Measurements from ENCODE around the gene RAPGEF2.

The RAPGEF2 gene

DNA sequence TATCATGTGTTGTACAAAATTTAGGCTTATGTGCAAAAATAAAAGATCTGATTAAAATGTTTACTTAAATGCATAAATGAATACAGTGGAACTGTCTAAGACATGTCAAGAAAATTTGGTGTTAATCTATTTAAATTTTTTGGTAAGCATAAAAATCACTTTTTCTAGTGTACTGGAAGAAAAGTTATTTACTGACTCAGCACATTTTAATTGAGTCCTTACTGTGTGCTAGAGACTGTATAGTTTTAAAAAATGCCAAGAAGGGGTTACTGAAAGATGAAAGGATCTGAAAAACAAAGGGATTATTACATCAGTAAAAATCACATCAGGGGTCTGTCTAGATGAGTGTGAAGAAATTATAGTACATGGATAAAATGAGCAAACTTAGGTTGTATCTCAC, 60.6 kb downstream of the RAPGEF2 start:
- TF ChIP-seq, protein P1, sequence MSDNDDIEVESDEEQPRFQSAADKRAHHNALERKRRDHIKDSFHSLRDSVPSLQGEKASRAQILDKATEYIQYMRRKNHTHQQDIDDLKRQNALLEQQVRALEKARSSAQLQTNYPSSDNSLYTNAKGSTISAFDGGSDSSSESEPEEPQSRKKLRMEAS (IDR thresholded peaks at IDR 0.05; ENCODE audit: low read depth, low read length), result no peak
- TF ChIP-seq POLR2A (IDR thresholded peaks at IDR 0.05; ENCODE audit: extremely low read depth, insufficient read length), result no peak
- TF ChIP-seq, protein P2, sequence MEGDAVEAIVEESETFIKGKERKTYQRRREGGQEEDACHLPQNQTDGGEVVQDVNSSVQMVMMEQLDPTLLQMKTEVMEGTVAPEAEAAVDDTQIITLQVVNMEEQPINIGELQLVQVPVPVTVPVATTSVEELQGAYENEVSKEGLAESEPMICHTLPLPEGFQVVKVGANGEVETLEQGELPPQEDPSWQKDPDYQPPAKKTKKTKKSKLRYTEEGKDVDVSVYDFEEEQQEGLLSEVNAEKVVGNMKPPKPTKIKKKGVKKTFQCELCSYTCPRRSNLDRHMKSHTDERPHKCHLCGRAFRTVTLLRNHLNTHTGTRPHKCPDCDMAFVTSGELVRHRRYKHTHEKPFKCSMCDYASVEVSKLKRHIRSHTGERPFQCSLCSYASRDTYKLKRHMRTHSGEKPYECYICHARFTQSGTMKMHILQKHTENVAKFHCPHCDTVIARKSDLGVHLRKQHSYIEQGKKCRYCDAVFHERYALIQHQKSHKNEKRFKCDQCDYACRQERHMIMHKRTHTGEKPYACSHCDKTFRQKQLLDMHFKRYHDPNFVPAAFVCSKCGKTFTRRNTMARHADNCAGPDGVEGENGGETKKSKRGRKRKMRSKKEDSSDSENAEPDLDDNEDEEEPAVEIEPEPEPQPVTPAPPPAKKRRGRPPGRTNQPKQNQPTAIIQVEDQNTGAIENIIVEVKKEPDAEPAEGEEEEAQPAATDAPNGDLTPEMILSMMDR (IDR thresholded peaks at IDR 0.05; ENCODE audit: low read depth, low read length), result no peak
- TF ChIP-seq MYC (IDR thresholded peaks at IDR 0.05; ENCODE audit: low read depth, low read length), result no peak
- no peak overlapping the region for H3K4me3 ChIP-seq (ENCODE audit: low read depth, low read length)
- no peak for DNase-seq (ENCODE audit: low read depth)

- DNase-seq (ENCODE audit: low read depth), result no peak
- no peak overlapping the region for H3K4me3 ChIP-seq (ENCODE audit: low read depth, low read length)
- no peak for TF ChIP-seq MYC (IDR thresholded peaks at IDR 0.05; ENCODE audit: low read depth, low read length)
- TF ChIP-seq POLR2A (IDR thresholded peaks at IDR 0.05; ENCODE audit: extremely low read depth, insufficient read length), result no peak
Observed at GRCh38 chr4:159169404-159170302, 66.8 kb downstream of the RAPGEF2 start.

DNA sequence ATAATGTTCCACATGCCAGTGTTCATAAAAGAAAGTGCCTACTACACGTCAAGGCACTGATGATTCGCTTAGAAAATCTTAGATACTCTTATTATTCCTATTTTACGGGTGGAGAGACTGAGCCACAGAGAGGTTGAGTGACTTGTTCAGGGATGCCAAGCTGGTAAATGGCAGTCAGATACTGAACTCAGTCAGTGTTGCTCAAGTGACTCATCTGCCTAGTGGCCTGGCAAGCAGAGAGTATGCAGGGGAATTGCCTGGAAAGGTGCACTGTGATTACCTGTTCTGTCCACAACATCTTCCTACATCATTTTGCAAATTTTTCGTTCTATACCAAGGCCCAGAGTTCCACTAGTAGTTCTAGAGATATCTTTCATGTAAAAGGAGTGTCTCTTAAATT, 68.4 kb downstream of the RAPGEF2 start:
- no peak overlapping the region for H3K4me3 ChIP-seq (ENCODE audit: low read depth, low read length)
- TF ChIP-seq, protein P1 (IDR thresholded peaks at IDR 0.05; ENCODE audit: low read depth, low read length), result no peak
- TF ChIP-seq POLR2A (IDR thresholded peaks at IDR 0.05; ENCODE audit: extremely low read depth, insufficient read length) (no peak), MYC (IDR thresholded peaks at IDR 0.05; ENCODE audit: low read depth, low read length) (no peak)
- TF ChIP-seq, protein P2 (IDR thresholded peaks at IDR 0.05; ENCODE audit: low read depth, low read length), result no peak
- no peak for DNase-seq (ENCODE audit: low read depth)

DNA sequence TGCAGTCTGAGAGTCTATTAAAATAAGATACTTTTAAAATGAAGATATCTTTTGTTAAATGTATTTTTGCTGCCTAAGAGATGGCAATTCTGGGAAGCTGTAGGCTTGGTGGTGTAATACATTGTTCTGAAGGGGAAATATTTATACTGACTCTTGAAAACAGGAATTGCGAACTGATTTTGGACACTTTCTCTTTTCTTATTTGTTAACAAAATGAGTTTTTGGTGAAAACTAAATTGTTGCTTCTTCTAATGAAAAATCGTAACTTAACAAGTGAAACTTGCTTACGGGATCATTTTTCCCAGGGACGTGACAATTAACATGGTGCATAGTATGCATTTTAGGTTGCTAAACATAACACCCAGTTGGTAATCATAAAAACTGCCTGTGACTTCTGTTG, 71.0 kb downstream of the RAPGEF2 start:
- H3K4me3 ChIP-seq (ENCODE audit: low read depth, low read length), result no peak overlapping the region
- no peak for DNase-seq (ENCODE audit: low read depth)
- TF ChIP-seq POLR2A (IDR thresholded peaks at IDR 0.05; ENCODE audit: extremely low read depth, insufficient read length) (no peak), MYC (IDR thresholded peaks at IDR 0.05; ENCODE audit: low read depth, low read length) (no peak)
- TF ChIP-seq, protein P2 (IDR thresholded peaks at IDR 0.05; ENCODE audit: low read depth, low read length), result no peak
- TF ChIP-seq, protein P1 (IDR thresholded peaks at IDR 0.05; ENCODE audit: low read depth, low read length), result no peak

- no peak for DNase-seq (ENCODE audit: low read depth)
- no peak overlapping the region for H3K4me3 ChIP-seq (ENCODE audit: low read depth, low read length)
- TF ChIP-seq, protein P2 (IDR thresholded peaks at IDR 0.05; ENCODE audit: low read depth, low read length), result no peak
- no peak for TF ChIP-seq POLR2A (IDR thresholded peaks at IDR 0.05; ENCODE audit: extremely low read depth, insufficient read length)
- TF ChIP-seq, protein P1 (IDR thresholded peaks at IDR 0.05; ENCODE audit: low read depth, low read length), result no peak
- no peak for TF ChIP-seq MYC (IDR thresholded peaks at IDR 0.05; ENCODE audit: low read depth, low read length)
Observed at GRCh38 chr4:159174645-159175084, 71.8 kb downstream of the RAPGEF2 start.

All from NB4 (cell line).